Smooth muscle cell (in vitro differentiated cells): Measurements from ENCODE around the gene RP9. TPM values are rescaled to one million over a fixed set of nuclear protein-coding genes. Genes with fewer than 3 reads are reported as not detected.

Experiments
- DNase-seq: peaks from one replicate; lab custom pipeline; 2025; ENCODE audit not compliant: unreplicated experiment; lab: John Stamatoyannopoulos, UW
- H2AFZ ChIP-seq: fragments of 200-600 bp; sonication (generic); 2 replicates; pipeline ENCODE4 v1.6.0; 2016; ENCODE audit warnings: antibody characterized with exemption, low read depth, mild to moderate bottlenecking
- H3F3A ChIP-seq: fragments of 200-600 bp; sonication (generic); 2 replicates; pipeline ENCODE4 v1.6.0; 2017; ENCODE audit warnings: antibody characterized with exemption, low read depth
- H3K27ac ChIP-seq: fragments of 200-600 bp; sonication (generic); 2 replicates; pipeline ENCODE4 v1.5.1; 2016; ENCODE audit warnings: low read depth, mild to moderate bottlenecking
- H3K27me3 ChIP-seq: fragments of 200-600 bp; sonication (generic); 2 replicates; pipeline ENCODE4 v1.6.1; 2016; ENCODE audit warnings: low read depth, mild to moderate bottlenecking
- H3K36me3 ChIP-seq: fragments of 200-600 bp; sonication (generic); 2 replicates; pipeline ENCODE4 v1.5.1; 2016; ENCODE audit warnings: low read depth
- H3K4me1 ChIP-seq: fragments of 200-600 bp; sonication (generic); 2 replicates; pipeline ENCODE4 v1.5.1; 2016; ENCODE audit warnings: low read depth
- H3K4me2 ChIP-seq: fragments of 200-600 bp; sonication (generic); 2 replicates; pipeline ENCODE4 v1.6.0; 2016; ENCODE audit warnings: mild to moderate bottlenecking
- H3K4me3 ChIP-seq: fragments of 200-600 bp; sonication (generic); 2 replicates; pipeline ENCODE4 v1.5.1; 2016; ENCODE audit warnings: mild to moderate bottlenecking
- H3K79me2 ChIP-seq: fragments of 200-600 bp; sonication (generic); 2 replicates; pipeline ENCODE4 v1.6.0; 2016; ENCODE audit warnings: low read depth, mild to moderate bottlenecking
- H3K9ac ChIP-seq: fragments of 200-600 bp; sonication (generic); 2 replicates; pipeline ENCODE4 v1.6.0; 2016; ENCODE audit warnings: low read depth
- H3K9me3 ChIP-seq: fragments of 200-600 bp; sonication (generic); replicated peaks from 2 replicates; pipeline ENCODE4 v1.5.1; 2016; ENCODE audit warnings: low read depth
- H4K20me1 ChIP-seq: fragments of 200-600 bp; sonication (generic); 2 replicates; pipeline ENCODE4 v1.6.0; 2016; ENCODE audit warnings: low read depth
- WGBS: methylation state at CpG from one replicate; pipeline ENCODE4 v1.1.7; 2016; ENCODE audit warnings: low lambda C conversion rate; 5-methylcytosine and 5-hydroxymethylcytosine counted together
- polyA plus RNA-seq: library from polyadenylated mRNA; unstranded; fragments of >200 nt; fragmentation: Nextera tagmentation; extraction: Ambion mirVana; gene quantifications from 2 replicates; pipeline ENCODE4 v1.2.1, GENCODE V29; 2016
- total RNA-seq: library from RNA; depleted of rRNA; stranded (reverse); fragments of >200 nt; gene quantifications from 2 replicates; pipeline ENCODE4 v1.2.3, GENCODE V29; 2014
- TF ChIP-seq, protein P1 (sequence below): fragments of 200-600 bp; sonication (generic); IDR thresholded peaks from 2 replicates; pipeline ENCODE4 v1.5.1; 2017; ENCODE audit warnings: borderline replicate concordance, mild to moderate bottlenecking, antibody characterized with exemption; ENCODE audit not compliant: insufficient read depth, poor library complexity, severe bottlenecking

Gene RP9
- total and polyA plus RNA-seq, 2 experiments from 2014 or later, result 15.3 to 28.3 TPM

DNA sequence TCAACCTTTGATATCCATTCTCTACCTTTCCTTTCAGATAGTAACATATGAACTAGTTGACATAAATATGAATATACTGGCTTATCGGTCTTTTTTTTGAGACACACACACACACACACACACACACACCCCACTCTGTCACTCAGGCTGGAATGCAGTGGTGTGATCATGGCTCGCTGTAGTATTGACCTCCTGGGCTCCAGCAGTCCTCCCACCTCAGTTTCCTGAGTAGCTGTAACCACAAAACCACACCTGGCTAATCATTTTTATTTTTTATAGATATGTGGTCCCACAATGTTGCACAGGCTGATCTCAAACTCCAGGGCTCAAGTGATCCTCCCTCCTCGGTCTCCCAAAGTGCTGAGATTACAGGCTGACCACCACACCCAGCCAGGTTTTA lies 32.5 kb downstream of the RP9 start:
- H3K79me2 ChIP-seq, result no peaks in the 10 kb centered on the region

DNA sequence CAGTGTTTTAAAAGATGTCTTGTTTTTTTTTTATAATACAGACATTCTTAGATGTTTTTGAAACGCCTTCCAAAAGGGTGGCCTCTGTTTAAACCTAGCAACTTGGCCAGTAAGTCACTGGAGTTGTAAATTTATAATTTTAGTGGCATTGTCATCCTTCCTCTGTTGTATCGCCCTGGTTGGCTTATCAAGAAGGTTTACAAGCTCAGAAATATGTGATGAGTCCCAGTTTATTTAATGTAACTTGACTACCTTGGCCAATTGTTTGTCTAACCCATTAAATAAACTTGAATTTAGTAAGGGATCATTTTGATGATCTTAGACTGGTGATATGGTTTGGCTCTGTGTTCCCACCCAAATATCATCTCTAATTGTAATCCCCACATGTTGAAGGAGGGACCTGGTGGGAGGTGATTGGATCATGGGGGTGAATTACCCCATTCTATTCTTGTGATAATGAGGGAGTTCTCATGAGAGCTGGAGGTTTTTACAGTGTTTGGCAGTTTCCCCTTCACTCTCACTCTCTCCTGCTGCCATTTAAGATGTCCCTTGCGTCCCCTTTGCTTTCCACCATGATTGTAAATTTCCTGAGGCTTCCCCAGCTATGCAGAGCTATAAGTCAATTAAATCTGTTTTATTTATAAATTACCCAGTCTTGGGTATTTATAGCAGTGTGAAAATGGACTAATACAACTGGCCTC lies 33.2 kb downstream of the RP9 start:
- Histone ChIP-seq H3K27ac (no peak overlapping the region), H2AFZ (no peak overlapping the region), H3K4me3 (no peak overlapping the region), H3K4me2 (no peak overlapping the region), H3K27me3 (peaks cover 14% of the 10 kb centered on the region), H3K79me2 (no peaks in the 10 kb centered on the region), H3K36me3 (no peaks in the 10 kb centered on the region), H3F3A (no peaks in the 10 kb centered on the region), H3K4me1 (no peaks in the 10 kb centered on the region), H3K9ac (no peak overlapping the region), H3K9me3 (no peaks in the 10 kb centered on the region), H4K20me1 (no peaks in the 10 kb centered on the region)
- WGBS, result 86% methylated on average over 3 of the region's 3 CpGs
- TF ChIP-seq, protein P1, sequence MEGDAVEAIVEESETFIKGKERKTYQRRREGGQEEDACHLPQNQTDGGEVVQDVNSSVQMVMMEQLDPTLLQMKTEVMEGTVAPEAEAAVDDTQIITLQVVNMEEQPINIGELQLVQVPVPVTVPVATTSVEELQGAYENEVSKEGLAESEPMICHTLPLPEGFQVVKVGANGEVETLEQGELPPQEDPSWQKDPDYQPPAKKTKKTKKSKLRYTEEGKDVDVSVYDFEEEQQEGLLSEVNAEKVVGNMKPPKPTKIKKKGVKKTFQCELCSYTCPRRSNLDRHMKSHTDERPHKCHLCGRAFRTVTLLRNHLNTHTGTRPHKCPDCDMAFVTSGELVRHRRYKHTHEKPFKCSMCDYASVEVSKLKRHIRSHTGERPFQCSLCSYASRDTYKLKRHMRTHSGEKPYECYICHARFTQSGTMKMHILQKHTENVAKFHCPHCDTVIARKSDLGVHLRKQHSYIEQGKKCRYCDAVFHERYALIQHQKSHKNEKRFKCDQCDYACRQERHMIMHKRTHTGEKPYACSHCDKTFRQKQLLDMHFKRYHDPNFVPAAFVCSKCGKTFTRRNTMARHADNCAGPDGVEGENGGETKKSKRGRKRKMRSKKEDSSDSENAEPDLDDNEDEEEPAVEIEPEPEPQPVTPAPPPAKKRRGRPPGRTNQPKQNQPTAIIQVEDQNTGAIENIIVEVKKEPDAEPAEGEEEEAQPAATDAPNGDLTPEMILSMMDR, result no peak
- no peak for DNase-seq

More for the DNA sequence above, 32.5 kb downstream of the RP9 start:
- no peak for DNase-seq
- no peak overlapping the region for H3K9ac ChIP-seq
- no peaks in the 10 kb centered on the region for H4K20me1 ChIP-seq
- no peak overlapping the region for H3K4me2 ChIP-seq
- no peak overlapping the region for H3K4me3 ChIP-seq
- H3F3A ChIP-seq, result no peaks in the 10 kb centered on the region
- 86% methylated on average over 3 of the region's 3 CpGs for WGBS
- no peaks in the 10 kb centered on the region for H3K9me3 ChIP-seq
- H3K4me1 ChIP-seq, result no peaks in the 10 kb centered on the region
- TF ChIP-seq, protein P1, result no peak
- peaks cover 14% of the 10 kb centered on the region for H3K27me3 ChIP-seq
- no peaks in the 10 kb centered on the region for H3K36me3 ChIP-seq
- H2AFZ ChIP-seq, result no peak overlapping the region
- H3K27ac ChIP-seq, result no peak overlapping the region

DNA sequence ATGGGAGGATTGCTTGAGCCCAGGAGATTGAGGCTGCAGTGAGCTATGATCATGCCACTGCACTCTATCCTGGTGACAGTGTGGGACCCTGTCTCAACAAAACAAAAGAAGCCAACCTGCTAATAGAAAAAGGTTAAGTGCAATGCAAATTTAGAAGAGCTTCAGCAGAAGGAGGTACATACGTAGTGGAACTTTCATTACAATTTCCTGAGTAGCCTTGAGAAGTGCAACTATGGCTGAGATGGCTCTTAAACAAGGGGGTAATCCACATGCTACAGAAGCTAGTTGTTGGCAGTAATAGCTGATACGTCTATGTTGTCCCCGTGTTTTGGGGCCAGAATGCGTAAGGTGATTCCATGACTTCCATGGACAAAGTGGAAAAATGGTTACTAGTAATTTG lies 36.0 kb downstream of the RP9 start:
- TF ChIP-seq, protein P1, result no peak
- no peaks in the 10 kb centered on the region for H3K36me3 ChIP-seq
- H3K27me3 ChIP-seq, result peaks cover 12% of the 10 kb centered on the region
- H3K9me3 ChIP-seq, result no peaks in the 10 kb centered on the region
- H3K4me2 ChIP-seq, result no peak overlapping the region
- no peak overlapping the region for H3K27ac ChIP-seq
- H4K20me1 ChIP-seq, result no peaks in the 10 kb centered on the region
- no peaks in the 10 kb centered on the region for H3F3A ChIP-seq
- no peak overlapping the region for H3K4me3 ChIP-seq
- no peaks in the 10 kb centered on the region for H3K79me2 ChIP-seq
- DNase-seq, result no peak
- H3K9ac ChIP-seq, result no peak overlapping the region
- H3K4me1 ChIP-seq, result no peaks in the 10 kb centered on the region
- 88% methylated on average over 4 of the region's 4 CpGs for WGBS
- no peak overlapping the region for H2AFZ ChIP-seq

DNA sequence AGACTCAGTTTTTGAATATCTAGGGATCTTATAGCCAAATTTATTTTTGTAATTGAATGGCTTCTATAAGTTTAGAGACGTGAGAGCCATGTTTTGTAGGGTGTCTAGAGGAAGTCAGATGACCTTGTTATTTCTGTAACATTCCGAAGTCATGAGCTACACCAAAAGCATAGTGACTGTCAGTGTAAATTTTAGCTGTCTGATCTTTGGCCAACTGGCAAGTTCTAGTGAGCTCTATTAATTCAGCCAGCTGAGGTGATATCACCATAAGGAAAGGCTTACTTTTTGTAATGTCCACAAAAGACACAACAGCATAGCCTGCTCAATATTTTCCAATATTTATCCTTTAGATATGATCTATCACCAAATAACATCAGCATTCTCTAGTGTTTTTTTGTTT lies 36.7 kb downstream of the RP9 start:
- H3K4me3 ChIP-seq, result no peak overlapping the region
- no peaks in the 10 kb centered on the region for H3K9me3 ChIP-seq
- no peak for DNase-seq
- no peak overlapping the region for H3K27ac ChIP-seq
- H3K27me3 ChIP-seq, result peaks cover 12% of the 10 kb centered on the region
- no peaks in the 10 kb centered on the region for H4K20me1 ChIP-seq
- 73% methylated on average over 2 of the region's 2 CpGs for WGBS
- H3K79me2 ChIP-seq, result no peaks in the 10 kb centered on the region
- no peaks in the 10 kb centered on the region for H3F3A ChIP-seq
- no peak overlapping the region for H3K4me2 ChIP-seq
- no peak overlapping the region for H2AFZ ChIP-seq
- no peak overlapping the region for H3K9ac ChIP-seq
- TF ChIP-seq, protein P1, result no peak
- H3K4me1 ChIP-seq, result no peaks in the 10 kb centered on the region
- no peaks in the 10 kb centered on the region for H3K36me3 ChIP-seq
